Liver (tissue), 9 donors: ENCODE measurements around the gene ENOX1. TPM values are rescaled to one million over a fixed set of nuclear protein-coding genes. Genes with fewer than 3 reads are reported as not detected.

Source experiments
- DNase-seq: peaks from one replicate; pipeline ENCODE4 v3.0.0-alpha.2; 2017; ENCODE audit warnings: low spot score
- H3K27ac ChIP-seq, 2 donors: one replicate each; pipeline ENCODE4 v1.7.0; 2013; ENCODE audit warnings: inconsistent platforms in 2 of 2, low read length in 2 of 2, control low read depth in 1 of 2, low read depth in 1 of 2, mild to moderate bottlenecking in 1 of 2
- H3K27me3 ChIP-seq, 4 donors: one replicate each; pipeline versions ENCODE4 v1.6.1 to v1.7.0; 2013; ENCODE audit warnings: low read length in 3 of 4, inconsistent platforms in 1 of 4, mild to moderate bottlenecking in 1 of 4, moderate library complexity in 1 of 4; ENCODE audit not compliant: control insufficient read depth in 4 of 4, insufficient read depth in 4 of 4
- H3K36me3 ChIP-seq, 4 donors: one replicate each; pipeline versions ENCODE4 v1.6.1 to v1.7.0; 2013; ENCODE audit warnings: low read length in 3 of 4, mild to moderate bottlenecking in 3 of 4, low read depth in 1 of 4, moderate library complexity in 1 of 4; ENCODE audit not compliant: control insufficient read depth in 4 of 4, insufficient read depth in 3 of 4
- H3K4me1 ChIP-seq, 4 donors: one replicate each; pipeline versions ENCODE4 v1.6.1 to v1.7.0; 2013; ENCODE audit warnings: low read length in 3 of 4, mild to moderate bottlenecking in 3 of 4, moderate library complexity in 1 of 4; ENCODE audit not compliant: control insufficient read depth in 4 of 4, insufficient read depth in 4 of 4
- H3K4me3 ChIP-seq, 3 donors: one replicate each; pipeline versions ENCODE4 v1.6.1 to v1.7.0; 2013; ENCODE audit warnings: low read length in 3 of 3, control low read depth in 1 of 3, low read depth in 1 of 3, mild to moderate bottlenecking in 1 of 3
- H3K9ac ChIP-seq, 2 donors: one replicate each; pipeline ENCODE4 v1.7.0; 2013; ENCODE audit warnings: low read length in 2 of 2, mild to moderate bottlenecking in 2 of 2, moderate library complexity in 2 of 2, control low read depth in 1 of 2, low read depth in 1 of 2
- H3K9me3 ChIP-seq, 4 donors: one replicate each; pipeline versions ENCODE4 v1.6.1 to v1.7.0; 2013; ENCODE audit warnings: low read length in 3 of 4; ENCODE audit not compliant: control insufficient read depth in 4 of 4
- EGR1 ChIP-seq, 2 donors: IDR thresholded peaks; 2 replicates each; pipeline ENCODE4 v1.6.1; 2016 to 2018; ENCODE audit warnings: antibody characterized with exemption in 2 of 2, low read depth in 2 of 2
- FOXA2 ChIP-seq: IDR thresholded peaks from 2 replicates; pipeline ENCODE4 v1.6.1; 2016; ENCODE audit warnings: antibody characterized with exemption
- GABPA ChIP-seq, 2 donors: IDR thresholded peaks in 1 of 2; conservative IDR thresholded peaks in 1 of 2; 2 replicates each; pipeline ENCODE4 v1.6.1; 2016; ENCODE audit warnings: antibody characterized with exemption in 2 of 2, mild to moderate bottlenecking in 1 of 2, moderate library complexity in 1 of 2
- HNF4A ChIP-seq, 2 donors: conservative IDR thresholded peaks; 2 replicates each; pipeline ENCODE4 v1.6.1; 2016; ENCODE audit warnings: antibody characterized with exemption in 2 of 2, mild to moderate bottlenecking in 2 of 2
- JUND ChIP-seq, 2 donors: IDR thresholded peaks; 2 replicates each; pipeline ENCODE4 v1.6.1; 2016; ENCODE audit warnings: antibody characterized with exemption in 2 of 2
- NR2F2 ChIP-seq: IDR thresholded peaks from 2 replicates; pipeline ENCODE4 v1.6.1; 2016; ENCODE audit warnings: antibody characterized with exemption
- RAD21 ChIP-seq, 2 donors: IDR thresholded peaks; 2 replicates each; pipeline ENCODE4 v1.6.1; 2016; ENCODE audit warnings: antibody characterized with exemption in 2 of 2, mild to moderate bottlenecking in 2 of 2
- REST ChIP-seq: IDR thresholded peaks from 2 replicates; pipeline ENCODE4 v1.6.1; 2016; ENCODE audit warnings: antibody characterized with exemption, mild to moderate bottlenecking
- RXRA ChIP-seq, 2 donors: IDR thresholded peaks; 2 replicates each; pipeline ENCODE4 v1.6.1; 2017 to 2018; ENCODE audit warnings: antibody characterized with exemption in 2 of 2, mild to moderate bottlenecking in 1 of 2
- SP1 ChIP-seq: IDR thresholded peaks from 2 replicates; pipeline ENCODE4 v1.6.1; 2018; ENCODE audit warnings: antibody characterized with exemption, mild to moderate bottlenecking
- TAF1 ChIP-seq: conservative IDR thresholded peaks from 2 replicates; pipeline ENCODE4 v1.6.1; 2016; ENCODE audit warnings: antibody characterized with exemption, mild to moderate bottlenecking
- YY1 ChIP-seq: IDR thresholded peaks from 2 replicates; pipeline ENCODE4 v1.6.1; 2016; ENCODE audit warnings: antibody characterized with exemption, mild to moderate bottlenecking
- WGBS: extraction: QIAGEN DNeasy Blood & Tissue Kit; methylation state at CpG from one replicate; pipeline ENCODE4 v1.1.7; 2013; 5-methylcytosine and 5-hydroxymethylcytosine counted together
- polyA plus RNA-seq, 2 donors: library from polyadenylated mRNA; stranded (reverse) in 1 of 2; unstranded in 1 of 2; fragments of 200-250 nt in 1 of 2; fragments of >200 nt in 1 of 2; fragmentation: Nextera tagmentation in 1 of 2; extraction: Ambion mirVana in 1 of 2; gene quantifications; one replicate each; pipeline versions ENCODE4 v1.2.1 to v1.2.3, GENCODE V29; 2013 to 2015
- total RNA-seq, 2 donors: library from RNA; depleted of rRNA; stranded (reverse); fragments of >200 nt; gene quantifications; one replicate each; pipeline ENCODE4 v1.2.3, GENCODE V29; 2014
- TF ChIP-seq, protein P1 (sequence below): IDR thresholded peaks from 2 replicates; pipeline ENCODE4 v1.6.1; 2016; ENCODE audit warnings: antibody characterized with exemption
- TF ChIP-seq, protein P2 (sequence below): fragments of 150-350 bp; IDR thresholded peaks from 2 replicates; pipeline ENCODE4 v1.5.1; 2017; ENCODE audit warnings: improper control_type of control experiment, low read depth, low read length; ENCODE audit not compliant: missing input control
- TF ChIP-seq, protein P3 (sequence below): IDR thresholded peaks from 2 replicates; pipeline ENCODE4 v1.6.1; 2016; ENCODE audit warnings: antibody characterized with exemption
- donor health status: healthy.
- donor health status: healthy.
- donor health status: healthy.
- donor health status: healthy.
- donor health status: healthy.

Gene ENOX1
- total and polyA plus RNA-seq, 4 donors, result 0.02 to 0.33 (median 0.08) TPM; not detected in 1

DNA sequence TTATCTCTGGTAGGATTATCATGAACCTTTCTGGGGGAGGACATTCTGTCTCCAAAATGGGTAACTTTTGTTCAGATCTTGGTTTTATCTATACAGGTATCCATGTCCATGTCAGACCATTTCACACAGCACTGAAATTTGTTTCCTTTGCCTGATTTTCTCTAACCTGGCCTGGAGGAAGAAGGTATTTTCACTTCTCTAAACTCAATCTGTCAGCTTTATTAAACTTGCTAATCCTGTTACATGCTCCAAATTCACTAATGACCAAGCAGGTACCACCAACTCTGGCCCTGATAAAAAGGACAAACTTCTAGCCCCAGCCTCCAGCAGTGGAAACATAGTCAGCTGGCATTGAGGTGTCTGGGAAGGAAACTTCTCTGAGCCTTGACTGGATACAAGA lies 529.0 kb downstream of the ENOX1 start:
- Histone ChIP-seq H3K9ac (no peak overlapping the region), H3K27me3 (no peaks in the 10 kb centered on the region), H3K9me3 (no peaks in the 10 kb centered on the region), H3K4me3 (no peak overlapping the region), H3K36me3 (no peaks in the 10 kb centered on the region), H3K27ac (no peak overlapping the region), H3K4me1 (no peaks in the 10 kb centered on the region)
- TF ChIP-seq YY1, result no peak
- no peak for TF ChIP-seq EGR1 (IDR thresholded peaks at IDR 0.05; ENCODE audit: low read depth in 2 of 2)
- DNase-seq, result no peak

DNA sequence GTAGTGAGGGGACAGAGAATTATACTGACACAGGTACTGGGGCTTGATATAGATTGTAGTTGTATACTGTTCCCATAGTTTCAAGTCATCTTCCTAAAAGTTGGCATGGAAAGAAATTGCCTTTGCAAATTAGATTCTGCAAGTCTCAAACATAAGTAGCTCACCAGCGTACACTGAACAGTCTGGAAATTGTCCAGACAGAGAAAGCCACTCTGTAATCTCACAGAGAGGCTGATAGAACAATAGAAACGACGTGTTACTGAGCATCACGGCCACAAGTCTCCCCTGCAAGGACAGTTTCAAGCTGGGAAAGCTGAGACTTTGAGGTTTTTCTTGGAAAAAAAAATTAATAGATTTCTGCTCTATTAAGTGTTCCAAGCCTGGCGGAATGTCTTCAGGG lies 534.8 kb downstream of the ENOX1 start:
- no peak for TF ChIP-seq HNF4A (conservative IDR thresholded peaks at IDR 0.05)
- TF ChIP-seq SP1, result no peak
- no peak for TF ChIP-seq FOXA2
- no peak for TF ChIP-seq JUND (IDR thresholded peaks at IDR 0.05)
- TF ChIP-seq NR2F2, result no peak
- no peak for TF ChIP-seq TAF1
- DNase-seq, result no peak
- H3K4me1 ChIP-seq, result no peaks in the 10 kb centered on the region
- H3K27me3 ChIP-seq, result no peaks in the 10 kb centered on the region
- 83% methylated on average over 5 of the region's 5 CpGs for WGBS
- H3K9ac ChIP-seq, result no peak overlapping the region
- no peaks in the 10 kb centered on the region for H3K9me3 ChIP-seq
- H3K36me3 ChIP-seq, result no peaks in the 10 kb centered on the region
- H3K4me3 ChIP-seq, result no peak overlapping the region
- H3K27ac ChIP-seq, result no peak overlapping the region

GRCh38 chr13:43246382-43246781 lies 540.4 kb downstream of the ENOX1 start:
- no peaks in the 10 kb centered on the region for H3K36me3 ChIP-seq
- H3K9ac ChIP-seq, result no peak overlapping the region
- WGBS, result 74% methylated on average over 3 of the region's 3 CpGs
- H3K27ac ChIP-seq, result no peak overlapping the region
- no peak for DNase-seq
- no peaks in the 10 kb centered on the region for H3K9me3 ChIP-seq
- no peaks in the 10 kb centered on the region for H3K4me1 ChIP-seq
- H3K27me3 ChIP-seq, result no peaks in the 10 kb centered on the region
- H3K4me3 ChIP-seq, result no peak overlapping the region
- TF ChIP-seq GABPA (IDR thresholded peaks at IDR 0.05 in 1 of 2, conservative IDR thresholded peaks at IDR 0.05 in 1 of 2), result no peak
- TF ChIP-seq, protein P1, sequence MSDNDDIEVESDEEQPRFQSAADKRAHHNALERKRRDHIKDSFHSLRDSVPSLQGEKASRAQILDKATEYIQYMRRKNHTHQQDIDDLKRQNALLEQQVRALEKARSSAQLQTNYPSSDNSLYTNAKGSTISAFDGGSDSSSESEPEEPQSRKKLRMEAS, result no peak
- no peak for TF ChIP-seq REST
- TF ChIP-seq, protein P2, sequence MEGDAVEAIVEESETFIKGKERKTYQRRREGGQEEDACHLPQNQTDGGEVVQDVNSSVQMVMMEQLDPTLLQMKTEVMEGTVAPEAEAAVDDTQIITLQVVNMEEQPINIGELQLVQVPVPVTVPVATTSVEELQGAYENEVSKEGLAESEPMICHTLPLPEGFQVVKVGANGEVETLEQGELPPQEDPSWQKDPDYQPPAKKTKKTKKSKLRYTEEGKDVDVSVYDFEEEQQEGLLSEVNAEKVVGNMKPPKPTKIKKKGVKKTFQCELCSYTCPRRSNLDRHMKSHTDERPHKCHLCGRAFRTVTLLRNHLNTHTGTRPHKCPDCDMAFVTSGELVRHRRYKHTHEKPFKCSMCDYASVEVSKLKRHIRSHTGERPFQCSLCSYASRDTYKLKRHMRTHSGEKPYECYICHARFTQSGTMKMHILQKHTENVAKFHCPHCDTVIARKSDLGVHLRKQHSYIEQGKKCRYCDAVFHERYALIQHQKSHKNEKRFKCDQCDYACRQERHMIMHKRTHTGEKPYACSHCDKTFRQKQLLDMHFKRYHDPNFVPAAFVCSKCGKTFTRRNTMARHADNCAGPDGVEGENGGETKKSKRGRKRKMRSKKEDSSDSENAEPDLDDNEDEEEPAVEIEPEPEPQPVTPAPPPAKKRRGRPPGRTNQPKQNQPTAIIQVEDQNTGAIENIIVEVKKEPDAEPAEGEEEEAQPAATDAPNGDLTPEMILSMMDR, result no peak
- no peak for TF ChIP-seq NR2F2
- TF ChIP-seq JUND (IDR thresholded peaks at IDR 0.05), result no peak
- no peak for TF ChIP-seq TAF1
- TF ChIP-seq, protein P3, sequence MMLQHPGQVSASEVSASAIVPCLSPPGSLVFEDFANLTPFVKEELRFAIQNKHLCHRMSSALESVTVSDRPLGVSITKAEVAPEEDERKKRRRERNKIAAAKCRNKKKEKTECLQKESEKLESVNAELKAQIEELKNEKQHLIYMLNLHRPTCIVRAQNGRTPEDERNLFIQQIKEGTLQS, result no peak
- no peak for TF ChIP-seq RAD21 (IDR thresholded peaks at IDR 0.05)
- no peak for TF ChIP-seq YY1
- no peak for TF ChIP-seq EGR1 (IDR thresholded peaks at IDR 0.05; ENCODE audit: low read depth in 2 of 2)
- TF ChIP-seq RXRA (IDR thresholded peaks at IDR 0.05), result no peak
- no peak for TF ChIP-seq SP1
